IPS DF 6.9 (cell line): ENCODE measurements around the gene CREBL2.
"Not testable (repeated sequence)": the region's sequence is repeated elsewhere in the genome, so short reads cannot be mapped to it uniquely, and the experiment has no call there.

Experiments used
- DNase-seq: peaks from one replicate; pipeline ENCODE4 v3.0.0-alpha.2; 2013; ENCODE audit warnings: low read depth, low spot score
- H3K27ac ChIP-seq: one replicate; pipeline ENCODE4 v1.5.1; 2013; ENCODE audit warnings: low read length, control low read depth
- H3K27me3 ChIP-seq: 2 replicates; pipeline ENCODE4 v1.6.1; 2013; ENCODE audit warnings: mild to moderate bottlenecking, low read length; ENCODE audit not compliant: control insufficient read depth, insufficient read depth
- H3K36me3 ChIP-seq: 2 replicates; pipeline ENCODE4 v1.6.1; 2013; ENCODE audit warnings: low read length; ENCODE audit not compliant: control insufficient read depth, insufficient read depth
- H3K4me1 ChIP-seq: 2 replicates; pipeline ENCODE4 v1.6.1; 2013; ENCODE audit warnings: low read length; ENCODE audit not compliant: control insufficient read depth, insufficient read depth
- H3K4me3 ChIP-seq: 2 replicates; pipeline ENCODE4 v1.5.1; 2013; ENCODE audit warnings: mild to moderate bottlenecking, low read length
- H3K9me3 ChIP-seq: 2 replicates; pipeline ENCODE4 v1.6.1; 2013; ENCODE audit warnings: low read length, inconsistent platforms; ENCODE audit not compliant: control insufficient read depth, insufficient read depth
- WGBS: extraction: QIAGEN DNeasy Blood & Tissue Kit; methylation state at CpG from one replicate; pipeline ENCODE4 v1.1.7; 2013; ENCODE audit warnings: mixed read lengths, missing lambda C conversion rate; ENCODE audit not compliant: insufficient read length, insufficient coverage; 5-methylcytosine and 5-hydroxymethylcytosine counted together

Gene CREBL2, protein sequence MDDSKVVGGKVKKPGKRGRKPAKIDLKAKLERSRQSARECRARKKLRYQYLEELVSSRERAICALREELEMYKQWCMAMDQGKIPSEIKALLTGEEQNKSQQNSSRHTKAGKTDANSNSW

DNA sequence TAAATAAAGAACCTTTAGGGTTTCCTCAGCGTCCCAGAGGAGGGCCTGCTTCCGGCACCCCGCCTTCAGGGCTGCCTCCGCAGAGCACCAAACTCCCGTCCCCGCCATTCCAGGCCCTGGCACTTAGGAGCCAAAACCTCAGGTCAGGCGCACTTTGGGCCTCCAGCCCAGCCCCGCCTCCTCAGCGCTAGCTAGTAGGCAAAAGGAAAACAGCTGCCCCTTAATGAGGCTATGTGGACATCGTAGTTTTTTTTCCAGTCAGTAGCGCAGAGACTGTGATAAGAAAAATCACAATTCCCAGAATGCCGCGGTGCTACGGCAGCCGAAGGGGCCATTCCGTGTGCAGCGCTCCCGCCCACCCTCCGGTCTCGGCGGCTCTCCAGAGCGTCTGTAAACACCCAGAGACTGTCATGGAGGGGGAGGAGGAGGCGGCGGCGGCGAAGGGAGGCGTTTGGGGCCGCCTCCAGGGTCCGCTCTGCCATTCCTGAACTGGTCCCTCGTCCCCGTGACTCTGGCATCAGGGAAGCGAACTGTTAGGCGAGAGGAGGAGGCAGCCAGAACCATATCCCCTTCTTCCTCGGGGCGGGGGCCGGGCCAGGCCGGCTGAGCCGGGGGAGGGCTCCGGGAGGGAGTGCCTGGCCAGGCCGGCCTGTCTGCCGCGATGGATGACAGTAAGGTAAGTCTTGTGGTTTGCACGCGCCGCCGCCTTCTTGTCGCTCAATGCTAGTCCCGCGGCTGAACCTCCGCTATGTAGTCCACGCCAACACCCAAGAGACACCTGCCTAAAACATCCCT, at the start of gene CREBL2:
CREBL2 (plus strand) TSS at position 365 of the 795 bp plus-strand sequence; CDS start at position 662, 297 bp downstream.
- H3K36me3 ChIP-seq, result no peaks in the 10 kb centered on the region
- peak; percentile 77 for DNase-seq
- WGBS, result no CpG with 5 or more reads among the region's 51 CpGs

DNA sequence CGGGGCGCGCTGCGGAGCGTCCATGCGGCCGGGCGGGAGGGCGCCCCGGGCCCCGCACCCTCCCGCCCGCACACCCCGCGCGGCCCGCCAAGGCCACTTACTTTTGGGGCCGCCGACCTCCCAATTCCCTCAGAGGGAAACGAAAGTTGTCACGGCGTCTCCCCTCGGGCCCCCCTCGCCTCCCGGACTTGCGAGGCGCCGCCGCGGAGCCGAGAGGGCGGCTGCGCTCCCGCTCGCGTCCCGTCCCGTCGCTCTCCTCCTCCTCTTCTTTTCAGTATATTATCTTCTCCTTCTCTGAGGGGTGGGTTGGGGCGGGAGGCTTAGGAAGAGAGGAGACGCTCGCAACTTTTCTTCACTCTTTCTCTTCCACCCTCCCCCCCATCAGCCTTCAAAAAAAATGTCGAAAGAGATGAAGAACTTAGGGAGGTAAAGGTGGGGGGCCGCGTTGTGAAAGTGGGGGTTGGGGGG, 49.6 kb upstream of the CREBL2 start:
- no peaks in the 10 kb centered on the region for H3K9me3 ChIP-seq
- peak overlapping the region; percentile 99 for H3K4me3 ChIP-seq
- no CpG with 5 or more reads among the region's 45 CpGs for WGBS
- no peaks in the 10 kb centered on the region for H3K36me3 ChIP-seq
- H3K27me3 ChIP-seq, result no peaks in the 10 kb centered on the region
- H3K4me1 ChIP-seq, result peaks cover 4% of the 10 kb centered on the region; the same call in 1 of the 2 replicates
- no peak overlapping the region for H3K27ac ChIP-seq
- DNase-seq, result no peak

More for the DNA sequence above, at the start of gene CREBL2:
- Histone ChIP-seq H3K27ac (no peak within 1 kb of the TSS), H3K4me1 (no peaks in the 10 kb centered on the region; the same call in 1 of the 2 replicates), H3K9me3 (no peaks in the 10 kb centered on the region), H3K27me3 (no peaks in the 10 kb centered on the region), H3K4me3 (peak within 1 kb of the TSS; percentile 91)

DNA sequence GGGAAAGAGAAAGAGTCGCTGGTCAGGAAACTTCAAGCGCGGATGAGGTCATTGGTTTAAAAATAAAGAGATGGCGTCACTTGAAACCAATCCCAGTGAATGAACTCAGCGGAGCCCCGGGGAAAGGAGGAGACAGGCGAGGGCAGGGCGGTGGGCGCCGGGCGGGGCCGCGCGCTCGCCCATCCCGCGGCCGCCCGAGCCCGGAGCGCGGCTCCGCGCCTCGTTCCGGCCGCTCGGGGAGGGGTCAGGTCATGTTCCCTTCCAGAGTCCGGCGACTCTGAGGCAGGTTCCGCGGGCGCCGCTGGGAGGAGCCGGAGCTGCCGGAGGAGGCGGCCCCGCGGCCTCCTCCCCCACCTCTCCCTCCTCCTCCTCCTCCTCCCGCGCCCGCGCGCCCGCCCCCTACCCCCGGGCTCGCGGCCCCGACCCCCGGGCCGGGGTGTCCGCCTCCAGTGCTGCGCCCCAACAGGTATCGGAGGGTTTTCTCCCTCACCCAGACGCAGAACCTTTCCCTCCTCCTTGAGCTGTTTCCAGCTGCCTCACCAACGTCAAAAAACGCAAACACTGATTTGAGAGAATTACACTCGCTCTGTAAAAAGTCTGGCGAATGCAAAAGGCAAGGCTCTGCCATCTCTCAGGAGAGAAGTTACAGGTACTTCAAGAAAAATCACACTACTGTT, 49.0 kb upstream of the CREBL2 start, which contains the start of gene DUSP16:
DUSP16 (minus strand) TSS at position 279 of the 677 bp plus-strand sequence. CDS start 41,765 bp downstream, outside the sequence.
- H3K9me3 ChIP-seq, result no peaks in the 10 kb centered on the region
- peak within 1 kb of the TSS; percentile 99 for H3K4me3 ChIP-seq
- H3K36me3 ChIP-seq, result no peaks in the 10 kb centered on the region
- peaks cover 4% of the 10 kb centered on the region; the same call in 1 of the 2 replicates for H3K4me1 ChIP-seq
- H3K27me3 ChIP-seq, result no peaks in the 10 kb centered on the region
- peak; percentile 66 for DNase-seq
- H3K27ac ChIP-seq, result no peak within 1 kb of the TSS
- WGBS, result no CpG with 5 or more reads among the region's 59 CpGs

DNA sequence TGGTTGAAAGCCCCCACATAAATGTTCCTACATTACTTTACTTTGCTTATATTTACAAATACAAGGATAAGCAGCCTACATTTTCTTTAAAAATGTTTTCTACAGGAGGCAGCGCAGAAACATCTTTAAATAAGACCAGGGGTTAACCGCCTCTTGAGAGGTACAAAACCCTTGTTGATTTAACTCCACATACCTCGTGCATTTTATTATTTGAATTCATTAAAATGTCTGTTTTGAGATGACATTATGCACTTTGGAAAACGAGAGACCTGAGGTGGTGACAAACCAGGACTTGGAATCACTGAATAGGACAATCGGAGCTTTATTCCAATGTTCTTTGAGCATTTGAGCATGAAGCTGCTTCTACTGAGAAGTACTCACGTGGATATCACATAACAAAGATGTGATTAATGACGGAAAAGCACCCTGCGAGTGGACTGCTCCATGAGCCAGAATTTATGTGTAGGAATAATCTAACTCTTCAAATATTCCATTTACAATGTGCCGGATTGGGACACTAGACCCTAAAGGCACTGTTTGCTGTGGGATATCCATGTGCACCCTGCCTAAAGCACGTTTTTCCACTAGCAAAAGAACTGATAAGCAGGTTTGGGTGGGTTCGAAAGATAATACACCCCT, 48.3 kb upstream of the CREBL2 start:
- H3K4me3 ChIP-seq, result no peak overlapping the region; the same call in 1 of the 2 replicates
- no peak for DNase-seq
- peaks cover 4% of the 10 kb centered on the region; the same call in 1 of the 2 replicates for H3K4me1 ChIP-seq
- H3K27ac ChIP-seq, result no peak overlapping the region
- no peaks in the 10 kb centered on the region for H3K27me3 ChIP-seq
- no peaks in the 10 kb centered on the region for H3K36me3 ChIP-seq
- no peaks in the 10 kb centered on the region for H3K9me3 ChIP-seq
- WGBS, result no CpG with 5 or more reads among the region's 11 CpGs

DNA sequence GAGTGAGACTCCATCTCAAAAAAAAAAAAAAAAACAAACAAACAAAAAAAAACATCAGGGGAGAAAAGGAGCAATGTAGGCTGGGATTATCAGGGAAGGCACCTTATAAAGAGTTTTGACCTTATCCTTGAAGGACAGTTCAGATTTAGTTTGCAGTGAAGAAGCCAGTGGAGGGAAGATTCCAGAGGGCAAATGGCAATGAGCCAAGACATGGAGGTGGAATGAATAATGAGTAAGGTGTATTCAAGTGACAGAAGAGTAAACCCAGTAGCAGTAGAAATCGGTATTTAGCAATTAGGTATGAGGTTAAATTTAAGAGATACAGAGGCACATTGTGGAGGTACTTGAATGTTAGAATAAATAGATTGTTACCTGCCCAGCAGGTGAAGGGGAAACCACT, 46.8 kb upstream of the CREBL2 start:
- H3K4me3 ChIP-seq, result no peak overlapping the region
- peaks cover 4% of the 10 kb centered on the region; the same call in 1 of the 2 replicates for H3K4me1 ChIP-seq
- H3K36me3 ChIP-seq, result no peaks in the 10 kb centered on the region
- H3K27ac ChIP-seq, result no peak overlapping the region
- no peak for DNase-seq
- no CpG with 5 or more reads among the region's 1 CpG for WGBS
- H3K9me3 ChIP-seq, result no peaks in the 10 kb centered on the region
- no peaks in the 10 kb centered on the region for H3K27me3 ChIP-seq

DNA sequence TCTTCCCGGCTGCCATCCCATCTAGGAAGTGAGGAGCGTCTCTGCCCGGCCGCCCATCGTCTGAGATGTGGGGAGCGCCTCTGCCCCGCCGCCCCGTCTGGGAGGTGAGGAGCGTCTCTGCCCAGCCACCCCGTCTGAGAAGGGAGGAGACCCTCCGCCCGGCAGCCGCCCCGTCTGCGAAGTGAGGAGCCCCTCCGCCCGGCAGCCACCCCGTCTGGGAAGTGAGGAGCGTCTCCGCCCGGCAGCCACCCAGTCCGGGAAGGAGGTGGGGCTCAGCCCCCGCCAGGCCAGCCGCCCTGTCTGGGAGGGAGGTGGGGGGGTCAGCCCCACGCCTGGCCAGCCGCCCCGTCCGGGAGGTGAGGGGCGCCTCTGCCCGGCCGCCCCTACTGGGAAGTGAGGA, 45.7 kb upstream of the CREBL2 start:
- not testable (repeated sequence) for H3K4me1 ChIP-seq, H3K27me3 ChIP-seq, H3K36me3 ChIP-seq, DNase-seq, H3K9me3 ChIP-seq, H3K27ac ChIP-seq, H3K4me3 ChIP-seq
- WGBS, result no CpG with 5 or more reads among the region's 32 CpGs

DNA sequence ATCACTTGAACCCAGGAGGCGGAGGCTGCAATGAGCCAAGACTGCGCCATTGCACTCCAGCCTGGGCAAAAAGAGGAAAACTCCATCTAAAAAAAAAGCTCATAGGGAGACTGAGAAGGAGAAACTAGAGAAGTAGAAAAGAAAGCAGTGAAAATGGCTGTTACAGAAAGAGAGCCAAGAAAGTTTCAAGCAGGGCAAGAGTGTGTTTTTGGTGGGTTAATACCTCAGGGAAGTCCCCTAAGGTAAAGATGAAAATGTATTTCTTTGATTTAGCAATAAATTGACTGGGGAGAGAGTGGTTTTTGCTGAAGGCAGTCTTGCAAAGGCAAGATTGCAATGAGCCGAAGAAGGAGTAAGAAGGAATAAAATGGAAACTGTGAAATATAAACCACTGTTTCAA, 39.0 kb upstream of the CREBL2 start:
- Histone ChIP-seq H3K36me3 (no peaks in the 10 kb centered on the region), H3K27ac (no peak overlapping the region), H3K27me3 (no peaks in the 10 kb centered on the region), H3K9me3 (no peaks in the 10 kb centered on the region), H3K4me3 (no peak overlapping the region), H3K4me1 (no peaks in the 10 kb centered on the region)
- no peak for DNase-seq
- no CpG with 5 or more reads among the region's 3 CpGs for WGBS

DNA sequence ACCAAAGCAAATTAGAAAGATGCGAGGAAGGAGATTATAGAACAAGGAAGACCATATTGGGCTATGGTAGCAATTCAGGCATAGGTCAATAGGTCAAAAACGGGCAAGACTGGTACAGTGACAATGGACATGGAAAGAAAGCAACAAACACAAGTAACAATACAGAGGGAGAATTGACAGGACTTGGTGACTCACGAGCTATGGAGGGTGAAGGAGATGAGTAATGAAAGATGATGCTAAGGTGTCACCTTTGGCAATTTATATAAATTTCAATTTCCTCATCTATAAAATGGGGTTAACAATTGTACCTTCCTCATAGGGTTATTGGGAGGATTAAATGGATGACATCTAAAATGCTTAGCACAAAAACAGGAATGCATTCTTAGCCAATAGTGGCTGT, 33.9 kb upstream of the CREBL2 start:
- Histone ChIP-seq H3K27me3 (no peaks in the 10 kb centered on the region), H3K9me3 (no peaks in the 10 kb centered on the region), H3K36me3 (no peaks in the 10 kb centered on the region), H3K27ac (no peak overlapping the region), H3K4me1 (no peaks in the 10 kb centered on the region), H3K4me3 (no peak overlapping the region)
- DNase-seq, result no peak
- WGBS, result no CpG with 5 or more reads among the region's 3 CpGs

DNA sequence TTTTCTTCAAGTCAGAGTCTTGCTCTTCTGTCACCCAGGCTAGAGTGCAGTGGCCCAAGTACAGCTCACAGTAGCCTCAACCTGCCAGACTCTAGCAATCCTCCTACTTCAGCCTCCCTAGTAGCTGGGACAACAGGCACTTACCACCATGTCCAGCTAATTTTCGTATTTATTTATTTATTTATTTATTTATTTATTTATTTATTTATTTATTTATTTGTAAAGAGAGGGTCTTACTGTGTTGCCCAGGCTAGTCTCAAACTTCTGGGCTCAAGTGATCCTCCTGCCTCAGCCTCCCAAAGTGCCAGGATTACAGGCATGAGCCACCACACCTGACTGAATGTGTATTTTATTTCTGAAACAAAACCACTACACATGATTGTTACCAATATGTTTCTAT, 31.0 kb upstream of the CREBL2 start:
- not testable (repeated sequence) for H3K36me3 ChIP-seq, DNase-seq, H3K27me3 ChIP-seq, H3K9me3 ChIP-seq, H3K27ac ChIP-seq, H3K4me3 ChIP-seq, H3K4me1 ChIP-seq
- no CpG with 5 or more reads among the region's 1 CpG for WGBS
